ENCODE data around the gene LTBP1. TPM values are rescaled to one million over a fixed set of nuclear protein-coding genes. Genes with fewer than 3 reads are reported as not detected.

LTBP1 gene
- total RNA-seq, 1 experiment from 2014 or later, result 10.3 TPM

DNA sequence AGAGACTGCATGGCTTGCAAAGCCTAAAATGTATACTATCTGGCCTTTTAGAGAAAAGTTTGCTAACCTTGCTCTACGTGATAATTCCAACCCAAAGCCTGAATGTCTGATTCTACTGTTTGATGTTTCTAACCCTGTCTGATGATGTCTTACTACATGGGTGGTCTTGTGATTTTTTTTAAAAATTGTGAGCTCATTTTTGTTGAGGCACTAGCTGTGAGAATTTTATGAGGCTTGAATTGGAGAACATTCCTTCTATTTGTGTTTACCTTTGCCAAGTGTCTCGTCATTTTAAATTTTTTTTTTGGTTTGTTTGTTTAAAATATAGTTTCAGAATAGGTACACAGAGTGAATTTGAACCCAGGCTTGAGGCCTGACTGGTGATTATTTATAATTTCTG, 15.2 kb upstream of the LTBP1 start:
- Histone ChIP-seq H3F3A (ENCODE audit: insufficient read depth, low read depth) (no peaks in the 10 kb centered on the region), H2AFZ (no peak overlapping the region), H3K4me2 (no peak overlapping the region), H3K4me3 (no peak overlapping the region), H3K4me1 (replicated peaks; ENCODE audit: insufficient read depth) (0 out of 2 replicates have a peak, but pooled peaks cover 11% of the 10 kb centered on the region), H3K27me3 (ENCODE audit: insufficient read depth, low read depth) (no peaks in the 10 kb centered on the region), H3K9me2 (ENCODE audit: insufficient read depth) (no peaks in the 10 kb centered on the region), H3K36me3 (ENCODE audit: low read depth) (no peaks in the 10 kb centered on the region), H3K79me2 (ENCODE audit: low read depth) (no peaks in the 10 kb centered on the region), H4K20me1 (ENCODE audit: insufficient read depth) (no peaks in the 10 kb centered on the region), H3K9me3 (ENCODE audit: insufficient read depth, low read depth) (no peaks in the 10 kb centered on the region), H3K27ac (no peak overlapping the region)
- no peak for TF ChIP-seq EZH2 (IDR thresholded peaks at IDR 0.05; ENCODE audit: low read depth)
- intact Hi-C loops (cut with micrococcal nuclease; ENCODE audit: unreplicated experiment), result no loop called here
- no peak for DNase-seq
- BruUV-seq (replicated peaks), result no TSS peak
- CTCF ChIA-PET, result interaction anchor here (0.5 to 0.7 kb wide), 3 partner anchors 11 to 136 kb away, joined by 3 read pairs; no protein-coding TSS in a partner anchor
- POLR2A ChIA-PET (ENCODE audit: unreplicated experiment), result no interaction called here

DNA sequence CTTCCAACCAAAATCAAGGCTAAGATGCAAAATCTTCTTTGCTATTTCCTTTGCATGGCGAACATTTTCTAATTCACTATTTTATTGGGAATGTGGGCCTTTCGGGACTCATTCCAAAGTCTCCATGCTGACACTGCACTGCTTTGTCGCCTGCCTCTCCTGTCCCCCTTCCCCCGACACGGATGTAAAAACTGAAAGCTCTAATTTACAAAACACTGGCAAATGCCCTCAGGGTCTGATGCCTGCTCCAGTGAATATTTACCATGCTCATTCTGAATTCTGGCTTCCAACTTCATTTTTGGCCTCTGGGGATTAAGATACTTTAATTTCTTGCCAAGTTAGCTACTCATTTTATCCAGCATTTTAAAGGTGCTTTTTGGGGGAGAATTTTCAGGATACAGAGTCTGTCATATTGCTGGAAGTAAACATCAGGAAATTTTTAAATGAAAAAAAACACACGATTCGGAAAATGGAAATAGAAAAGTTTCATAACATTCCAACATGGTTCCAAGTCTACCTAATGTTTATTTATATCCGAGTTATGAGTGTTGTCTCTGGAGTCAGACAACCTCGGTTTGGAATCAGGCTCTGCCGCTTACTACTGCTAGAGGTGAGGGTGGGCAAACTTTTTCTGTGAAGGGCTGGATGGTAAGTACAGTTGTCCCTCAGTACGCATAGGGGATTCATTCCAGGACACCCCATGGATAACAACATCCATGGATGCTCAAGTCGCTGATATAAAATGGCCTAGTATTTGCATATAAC, 14.6 kb upstream of the LTBP1 start:
- no peaks in the 10 kb centered on the region for H3F3A ChIP-seq (ENCODE audit: insufficient read depth, low read depth)
- ChIA-PET CTCF (interaction anchor here (0.5 to 0.7 kb wide), 3 partner anchors 11 to 137 kb away, joined by 3 read pairs; no protein-coding TSS in a partner anchor), POLR2A (ENCODE audit: unreplicated experiment) (no interaction called here)
- no peaks in the 10 kb centered on the region for H3K36me3 ChIP-seq (ENCODE audit: low read depth)
- no peaks in the 10 kb centered on the region for H4K20me1 ChIP-seq (ENCODE audit: insufficient read depth)
- no TSS peak for BruUV-seq (replicated peaks)
- no peak for TF ChIP-seq EZH2 (IDR thresholded peaks at IDR 0.05; ENCODE audit: low read depth)
- TF ChIP-seq, protein P1, sequence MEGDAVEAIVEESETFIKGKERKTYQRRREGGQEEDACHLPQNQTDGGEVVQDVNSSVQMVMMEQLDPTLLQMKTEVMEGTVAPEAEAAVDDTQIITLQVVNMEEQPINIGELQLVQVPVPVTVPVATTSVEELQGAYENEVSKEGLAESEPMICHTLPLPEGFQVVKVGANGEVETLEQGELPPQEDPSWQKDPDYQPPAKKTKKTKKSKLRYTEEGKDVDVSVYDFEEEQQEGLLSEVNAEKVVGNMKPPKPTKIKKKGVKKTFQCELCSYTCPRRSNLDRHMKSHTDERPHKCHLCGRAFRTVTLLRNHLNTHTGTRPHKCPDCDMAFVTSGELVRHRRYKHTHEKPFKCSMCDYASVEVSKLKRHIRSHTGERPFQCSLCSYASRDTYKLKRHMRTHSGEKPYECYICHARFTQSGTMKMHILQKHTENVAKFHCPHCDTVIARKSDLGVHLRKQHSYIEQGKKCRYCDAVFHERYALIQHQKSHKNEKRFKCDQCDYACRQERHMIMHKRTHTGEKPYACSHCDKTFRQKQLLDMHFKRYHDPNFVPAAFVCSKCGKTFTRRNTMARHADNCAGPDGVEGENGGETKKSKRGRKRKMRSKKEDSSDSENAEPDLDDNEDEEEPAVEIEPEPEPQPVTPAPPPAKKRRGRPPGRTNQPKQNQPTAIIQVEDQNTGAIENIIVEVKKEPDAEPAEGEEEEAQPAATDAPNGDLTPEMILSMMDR (conservative IDR thresholded peaks at IDR 0.05), result no peak
- H2AFZ ChIP-seq, result no peak overlapping the region
- no peaks in the 10 kb centered on the region for H3K9me3 ChIP-seq (ENCODE audit: insufficient read depth, low read depth)
- H3K4me2 ChIP-seq, result no peak overlapping the region
- H3K9me2 ChIP-seq (ENCODE audit: insufficient read depth), result no peaks in the 10 kb centered on the region
- no peak overlapping the region for H3K27ac ChIP-seq
- 0 out of 2 replicates have a peak, but pooled peaks cover 11% of the 10 kb centered on the region for H3K4me1 ChIP-seq (replicated peaks; ENCODE audit: insufficient read depth)
- H3K79me2 ChIP-seq (ENCODE audit: low read depth), result no peaks in the 10 kb centered on the region
- intact Hi-C loops (cut with micrococcal nuclease; ENCODE audit: unreplicated experiment), result no loop called here
- DNase-seq, result no peak
- H3K4me3 ChIP-seq, result no peak overlapping the region
- no peaks in the 10 kb centered on the region for H3K27me3 ChIP-seq (ENCODE audit: insufficient read depth, low read depth)

DNA sequence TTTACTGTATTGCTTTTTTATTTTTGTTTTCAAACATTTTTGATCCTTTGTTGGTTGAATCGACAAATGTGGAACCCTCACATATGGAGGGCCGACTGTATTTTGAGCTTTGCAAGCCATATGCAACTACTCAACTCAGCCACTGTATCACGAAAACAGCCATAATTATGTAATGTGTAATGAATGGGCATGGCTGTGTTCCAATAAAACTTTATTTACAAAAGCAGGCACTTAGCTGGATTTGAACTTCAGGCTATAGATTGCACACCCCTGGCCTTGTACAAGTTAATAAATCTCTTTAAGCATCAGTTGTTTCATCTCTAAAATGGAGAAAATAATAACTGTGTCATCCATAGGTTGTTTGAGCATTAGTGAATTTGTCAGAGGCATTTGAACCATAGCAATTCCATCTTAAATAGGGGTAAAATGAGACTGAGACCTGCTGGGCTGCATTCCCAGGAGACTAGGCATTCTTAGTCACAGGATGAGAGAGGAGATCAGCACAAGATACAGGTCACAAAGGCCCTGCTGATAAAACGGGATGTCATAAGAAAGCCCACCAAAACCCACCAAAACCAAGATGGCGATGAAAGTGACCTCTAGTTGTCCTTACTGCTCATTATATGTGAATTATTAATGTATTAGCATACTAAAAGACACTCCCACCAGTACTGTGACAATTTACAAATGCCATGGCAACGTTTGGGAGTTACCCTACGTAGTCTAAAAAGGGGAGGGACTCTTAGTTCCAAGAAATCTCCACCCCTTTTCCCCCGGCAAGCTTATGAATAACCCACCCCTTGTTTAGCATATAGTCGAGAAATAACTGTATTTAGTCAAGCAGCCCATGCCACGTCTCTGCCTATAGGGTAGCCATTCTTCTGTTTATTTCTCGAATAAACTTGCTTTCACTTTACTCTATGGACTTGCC, 13.7 kb upstream of the LTBP1 start:
- Histone ChIP-seq H3K4me1 (replicated peaks; ENCODE audit: insufficient read depth) (peaks cover 18% of the 10 kb centered on the region), H2AFZ (no peak overlapping the region), H3F3A (ENCODE audit: insufficient read depth, low read depth) (peaks cover under 1% of the 10 kb centered on the region; the same call in 1 of the 2 replicates), H3K4me2 (no peak overlapping the region; the same call in 1 of the 2 replicates), H3K27ac (no peak overlapping the region), H3K4me3 (no peak overlapping the region), H3K9me2 (ENCODE audit: insufficient read depth) (no peaks in the 10 kb centered on the region), H3K9me3 (ENCODE audit: insufficient read depth, low read depth) (no peaks in the 10 kb centered on the region), H4K20me1 (ENCODE audit: insufficient read depth) (no peaks in the 10 kb centered on the region), H3K27me3 (ENCODE audit: insufficient read depth, low read depth) (no peaks in the 10 kb centered on the region), H3K79me2 (ENCODE audit: low read depth) (no peaks in the 10 kb centered on the region), H3K36me3 (ENCODE audit: low read depth) (no peaks in the 10 kb centered on the region)
- intact Hi-C loops (cut with micrococcal nuclease; ENCODE audit: unreplicated experiment), result no loop called here
- CTCF ChIA-PET, result no interaction called here
- no peak for DNase-seq
- POLR2A ChIA-PET (ENCODE audit: unreplicated experiment), result no interaction called here
- BruUV-seq (replicated peaks), result no TSS peak
- TF ChIP-seq, protein P1 (conservative IDR thresholded peaks at IDR 0.05), result no peak
- TF ChIP-seq EZH2 (IDR thresholded peaks at IDR 0.05; ENCODE audit: low read depth), result no peak
